IMR-90 (cell line): ENCODE results near the gene NFX1. TPM values are rescaled to one million over a fixed set of nuclear protein-coding genes. Genes with fewer than 3 reads are reported as not detected.

ENCODE experiments used
- ATAC-seq: fragments of 200-7000 bp; cut with Tn5 transposase; 2 replicates; pipeline ENCODE4 v1.9.1; 2020; ENCODE audit warnings: low read depth, mild to moderate bottlenecking, moderate library complexity
- BruUV-seq: library from RNA; stranded (reverse); fragments of 400-500 nt; replicated peaks from 2 replicates; lab custom pipeline; 2021; lab: Mats Ljungman, UMichigan
- CTCF ChIA-PET: fragments of 300-600 bp; formaldehyde crosslinking; extraction: SDS; loops from one replicate; lab custom pipeline; 2021; ENCODE audit warnings: antibody characterized with exemption; lab: Yijun Ruan, JAX
- POLR2A ChIA-PET: fragments of 300-600 bp; sonication (Branson Sonifier 250); formaldehyde crosslinking; loops from one replicate; lab custom pipeline; 2022; ENCODE audit warnings: antibody characterized with exemption; ENCODE audit not compliant: unreplicated experiment; lab: Charles Lee
- DNase-seq: peaks from one replicate; pipeline ENCODE4 v3.0.0; 2013
- H2AFZ ChIP-seq: replicated peaks from 2 replicates; pipeline ENCODE3; 2013; ENCODE audit warnings: low read length, mild to moderate bottlenecking; ENCODE audit not compliant: poor library complexity
- H2AK5ac ChIP-seq: 2 replicates; pipeline ENCODE4 v1.6.1; 2013; ENCODE audit warnings: low read depth, low read length, inconsistent platforms
- H2AK9ac ChIP-seq: replicated peaks from 2 replicates; pipeline ENCODE3; 2013; ENCODE audit warnings: mild to moderate bottlenecking, low read depth, low read length, moderate library complexity; ENCODE audit not compliant: poor library complexity
- H2BK120ac ChIP-seq: 2 replicates; pipeline ENCODE4 v1.6.1; 2013; ENCODE audit warnings: low read depth, low read length, inconsistent platforms
- H2BK15ac ChIP-seq: 3 replicates; pipeline ENCODE4 v1.6.1; 2013; ENCODE audit warnings: low read depth, low read length, inconsistent platforms
- H2BK20ac ChIP-seq: 2 replicates; pipeline ENCODE4 v1.6.1; 2013; ENCODE audit warnings: low read depth, mild to moderate bottlenecking, inconsistent platforms, low read length, moderate library complexity
- H2BK5ac ChIP-seq: 2 replicates; pipeline ENCODE4 v1.6.1; 2013; ENCODE audit warnings: mild to moderate bottlenecking, low read depth, low read length, inconsistent platforms; ENCODE audit not compliant: poor library complexity, severe bottlenecking
- H3K14ac ChIP-seq: replicated peaks from 2 replicates; pipeline ENCODE4 v1.6.1; 2013; ENCODE audit warnings: low read depth, low read length, inconsistent platforms
- H3K18ac ChIP-seq: 2 replicates; pipeline ENCODE4 v1.6.1; 2013; ENCODE audit warnings: low read depth, low read length, control low read depth
- H3K23ac ChIP-seq: 2 replicates; pipeline ENCODE4 v1.6.1; 2013; ENCODE audit warnings: low read depth, low read length, inconsistent platforms
- H3K27ac ChIP-seq: 2 replicates; pipeline ENCODE4 v1.5.1; 2013; ENCODE audit warnings: mild to moderate bottlenecking, control low read depth, low read length; ENCODE audit not compliant: insufficient read depth
- H3K27me3 ChIP-seq: 2 replicates; pipeline ENCODE4 v1.6.1; 2013; ENCODE audit warnings: low read length; ENCODE audit not compliant: control insufficient read depth, insufficient read depth
- H3K36me3 ChIP-seq: 2 replicates; pipeline ENCODE4 v1.6.1; 2013; ENCODE audit warnings: low read length, mixed read lengths; ENCODE audit not compliant: control insufficient read depth, insufficient read depth
- H3K4ac ChIP-seq: 2 replicates; pipeline ENCODE4 v1.6.1; 2013; ENCODE audit warnings: low read depth, low read length, inconsistent platforms
- H3K4me1 ChIP-seq: 2 replicates; pipeline ENCODE4 v1.6.1; 2013; ENCODE audit warnings: low read length, mixed read lengths; ENCODE audit not compliant: control insufficient read depth, insufficient read depth
- H3K4me2 ChIP-seq: 2 replicates; pipeline ENCODE4 v1.6.1; 2013; ENCODE audit warnings: low read depth, mild to moderate bottlenecking, control low read depth, low read length, moderate library complexity
- H3K4me3 ChIP-seq: 2 replicates; pipeline ENCODE4 v1.5.1; 2013; ENCODE audit warnings: low read depth, mild to moderate bottlenecking, control low read depth, low read length, moderate library complexity; ENCODE audit not compliant: insufficient read depth
- H3K56ac ChIP-seq: 2 replicates; pipeline ENCODE4 v1.6.1; 2013; ENCODE audit warnings: low read length, inconsistent platforms; ENCODE audit not compliant: insufficient read depth; ENCODE audit errors: extremely low read depth
- H3K79me1 ChIP-seq, 2 experiments: 2 replicates each; pipeline ENCODE4 v1.6.1; 2013; ENCODE audit warnings: low read length in 2 of 2, inconsistent platforms in 1 of 2, low read depth in 1 of 2
- H3K9ac ChIP-seq: 2 replicates; pipeline ENCODE4 v1.6.1; 2013; ENCODE audit warnings: low read depth, low read length, control low read depth
- H3K9me1 ChIP-seq: 2 replicates; pipeline ENCODE4 v1.6.1; 2013; ENCODE audit warnings: low read length, inconsistent platforms; ENCODE audit not compliant: insufficient read depth
- H3K9me3 ChIP-seq: 2 replicates; pipeline ENCODE4 v1.6.1; 2013; ENCODE audit warnings: low read length; ENCODE audit not compliant: control insufficient read depth, insufficient read depth
- H4K20me1 ChIP-seq: 2 replicates; pipeline ENCODE4 v1.6.1; 2013; ENCODE audit warnings: low read length, inconsistent platforms; ENCODE audit not compliant: insufficient read depth
- H4K5ac ChIP-seq: 2 replicates; pipeline ENCODE4 v1.6.1; 2013; ENCODE audit warnings: mild to moderate bottlenecking, low read depth, low read length, control low read depth
- H4K8ac ChIP-seq, 2 experiments: 2 replicates each; pipeline ENCODE4 v1.6.1; 2013; ENCODE audit warnings: low read depth in 2 of 2, low read length in 2 of 2, control low read depth in 1 of 2, inconsistent platforms in 1 of 2
- H4K91ac ChIP-seq: 2 replicates; pipeline ENCODE4 v1.6.1; 2013; ENCODE audit warnings: low read depth, low read length, inconsistent platforms; ENCODE audit not compliant: insufficient read depth
- BHLHE40 ChIP-seq: fragments of 150-350 bp; IDR thresholded peaks from 2 replicates; pipeline ENCODE4 v1.6.1; 2016; ENCODE audit warnings: mild to moderate bottlenecking, low read depth, low read length
- CEBPB ChIP-seq: IDR thresholded peaks from 2 replicates; pipeline ENCODE4 v1.6.1; 2012; ENCODE audit warnings: low read depth, low read length, improper control_type of control experiment
- CHD1 ChIP-seq: IDR thresholded peaks from 2 replicates; pipeline ENCODE4 v1.6.1; 2012; ENCODE audit warnings: low read depth, low read length, improper control_type of control experiment
- FOS ChIP-seq: fragments of 150-350 bp; IDR thresholded peaks from 2 replicates; pipeline ENCODE4 v1.6.1; 2016; ENCODE audit warnings: low read depth, low read length
- MAFK ChIP-seq: IDR thresholded peaks from 2 replicates; pipeline ENCODE4 v1.6.1; 2012; ENCODE audit warnings: low read depth, low read length, improper control_type of control experiment
- MAZ ChIP-seq: IDR thresholded peaks from 2 replicates; pipeline ENCODE4 v1.6.1; 2012; ENCODE audit warnings: low read depth, mild to moderate bottlenecking, low read length, improper control_type of control experiment, moderate library complexity, borderline replicate concordance
- MXI1 ChIP-seq: IDR thresholded peaks from 2 replicates; pipeline ENCODE4 v1.6.1; 2012; ENCODE audit warnings: low read depth, mild to moderate bottlenecking, low read length, moderate library complexity, borderline replicate concordance
- NFE2L2 ChIP-seq: fragments of 150-350 bp; IDR thresholded peaks from 2 replicates; pipeline ENCODE4 v1.6.1; 2016; ENCODE audit warnings: low read depth, mild to moderate bottlenecking, low read length
- POLR2A ChIP-seq: IDR thresholded peaks from 2 replicates; pipeline ENCODE4 v1.6.1; 2012; ENCODE audit warnings: mild to moderate bottlenecking, low read depth, low read length
- RAD21 ChIP-seq: IDR thresholded peaks from 2 replicates; pipeline ENCODE4 v1.6.1; 2012; ENCODE audit warnings: low read length, improper control_type of control experiment
- RCOR1 ChIP-seq: IDR thresholded peaks from 2 replicates; pipeline ENCODE4 v1.6.1; 2012; ENCODE audit warnings: mild to moderate bottlenecking, low read length, improper control_type of control experiment; ENCODE audit not compliant: insufficient replicate concordance
- RFX5 ChIP-seq: IDR thresholded peaks from 2 replicates; pipeline ENCODE4 v1.8.0; 2012; ENCODE audit warnings: low read depth, mild to moderate bottlenecking, low read length, moderate library complexity
- SMC3 ChIP-seq: fragments of 150-350 bp; IDR thresholded peaks from 2 replicates; pipeline ENCODE4 v1.6.1; 2016; ENCODE audit warnings: low read depth, mild to moderate bottlenecking, antibody characterized with exemption, low read length, moderate library complexity
- WGBS, 2 experiments: methylation state at CpG; one replicate each; pipeline versions ENCODE4 v1.1.5 to v1.1.7; 2013; ENCODE audit warnings: missing lambda C conversion rate in 2 of 2; ENCODE audit not compliant: insufficient read length in 1 of 2; ENCODE audit errors: extremely low coverage in 2 of 2; 5-methylcytosine and 5-hydroxymethylcytosine counted together
- dilution Hi-C: fragments of 300-500 bp; cut with HindIII; formaldehyde crosslinking; loops from one replicate; pipeline ENCODE4 v1.14.3; 2018; ENCODE audit warnings: low sequenced_read_pairs; ENCODE audit not compliant: unreplicated experiment
- in situ Hi-C: fragments of 300-500 bp; cut with MboI; formaldehyde crosslinking; loops from 3 replicates; pipeline ENCODE4 v1.14.3; 2019; ENCODE audit warnings: low sequenced_read_pairs, inconsistent platforms, mixed read lengths
- intact Hi-C: fragments of 100-400 bp; cut with micrococcal nuclease; formaldehyde crosslinking; loops from 2 replicates; pipeline ENCODE4 v1.10.0; 2022
- polyA plus RNA-seq, 3 experiments: library from polyadenylated mRNA; depleted of rRNA; stranded (reverse); fragments of >200 nt; gene quantifications; 2 replicates each; pipeline ENCODE4 v1.2.3, GENCODE V29; 2012; ENCODE audit warnings: low replicate concordance in 1 of 3
- total RNA-seq: library from RNA; depleted of rRNA; stranded (reverse); fragments of >200 nt; gene quantifications from 2 replicates; pipeline ENCODE4 v1.2.3, GENCODE V29; 2012
- TF ChIP-seq, protein P1 (sequence below): fragments of 150-350 bp; IDR thresholded peaks from 2 replicates; pipeline ENCODE4 v1.6.1; 2017; ENCODE audit warnings: mild to moderate bottlenecking, antibody characterized with exemption, low read length, low read depth
- TF ChIP-seq, protein P2 (sequence below): conservative IDR thresholded peaks from 2 replicates; pipeline ENCODE4 v1.5.1; 2012; ENCODE audit warnings: mild to moderate bottlenecking, low read depth, low read length, improper control_type of control experiment

NFX1 gene
- total and polyA plus RNA-seq, 2 of the 4 experiments (the other 2 are of a cell fraction): 27.0 to 36.0 TPM

DNA sequence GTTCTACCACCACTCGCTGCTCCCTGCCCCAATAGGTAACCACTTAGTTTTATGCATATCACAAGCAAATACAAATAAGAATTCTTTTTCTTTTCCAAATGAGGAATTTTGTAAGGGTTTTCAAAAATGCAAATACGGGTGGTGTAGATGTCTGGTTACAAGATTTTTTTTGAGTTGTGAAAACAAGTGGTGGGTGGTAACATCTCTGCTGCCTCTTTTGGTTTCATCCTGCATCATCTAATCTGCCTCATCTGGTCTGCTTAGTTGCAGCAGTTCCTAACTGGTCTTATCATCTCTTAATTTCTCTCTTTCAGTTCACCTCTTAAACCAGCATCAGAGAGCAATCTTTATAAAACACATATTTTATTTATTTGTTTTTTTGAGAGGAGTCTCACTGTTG lies 5.3 kb downstream of the NFX1 start:
- Histone ChIP-seq H3K18ac (no peak overlapping the region), H2BK15ac (no peak overlapping the region), H4K20me1 (0 out of 2 replicates have a peak, but pooled peaks cover 4% of the 10 kb centered on the region), H4K8ac (no peak overlapping the region), H2BK5ac (peak overlapping the region; percentile 10), H3K9ac (no peak overlapping the region), H3K56ac (no peak overlapping the region), H2AK5ac (no peak overlapping the region), H3K79me1 (peaks cover 52 to 93% of the 10 kb centered on the region in 2 experiments), H4K5ac (no peak overlapping the region), H2BK20ac (no peak overlapping the region), H3K4me2 (no peak overlapping the region), H3K36me3 (peaks cover 43% of the 10 kb centered on the region), H3K9me3 (no peaks in the 10 kb centered on the region), H2BK120ac (no peak overlapping the region), H3K4ac (no peak overlapping the region), H4K91ac (no peak overlapping the region), H2AFZ (no peak overlapping the region), H3K27ac (no peak overlapping the region; the same call in 1 of the 2 replicates), H3K27me3 (no peaks in the 10 kb centered on the region), H3K4me3 (no peak overlapping the region), H3K4me1 (peaks cover 5% of the 10 kb centered on the region; the same call in 1 of the 2 replicates), H3K23ac (no peak overlapping the region), H3K14ac (no peak overlapping the region), H3K9me1 (peaks cover 10% of the 10 kb centered on the region), H2AK9ac (no peak overlapping the region)
- POLR2A ChIA-PET: no interaction called here
- dilution Hi-C loops (loop anchor here (25.0 kb wide), 1 partner anchor 167 kb away; the partner anchor contains the start of gene NOL6), intact Hi-C loops (loop anchor here (10.0 kb wide), 1 partner anchor 59 kb away; no protein-coding TSS in a partner anchor), in situ Hi-C loops (no loop called here)
- CTCF ChIA-PET: no interaction called here
- no peak for DNase-seq
- no peak for TF ChIP-seq BHLHE40
- TF ChIP-seq CHD1: no peak
- TF ChIP-seq RCOR1: no peak
- no peak for TF ChIP-seq MXI1
- TF ChIP-seq MAFK: no peak
- no peak for TF ChIP-seq RAD21
- TF ChIP-seq FOS: no peak
- TF ChIP-seq CEBPB: no peak
- TF ChIP-seq, protein P1, sequence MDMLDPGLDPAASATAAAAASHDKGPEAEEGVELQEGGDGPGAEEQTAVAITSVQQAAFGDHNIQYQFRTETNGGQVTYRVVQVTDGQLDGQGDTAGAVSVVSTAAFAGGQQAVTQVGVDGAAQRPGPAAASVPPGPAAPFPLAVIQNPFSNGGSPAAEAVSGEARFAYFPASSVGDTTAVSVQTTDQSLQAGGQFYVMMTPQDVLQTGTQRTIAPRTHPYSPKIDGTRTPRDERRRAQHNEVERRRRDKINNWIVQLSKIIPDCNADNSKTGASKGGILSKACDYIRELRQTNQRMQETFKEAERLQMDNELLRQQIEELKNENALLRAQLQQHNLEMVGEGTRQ: no peak
- no peak for TF ChIP-seq SMC3
- no peak for TF ChIP-seq RFX5
- TF ChIP-seq, protein P2, sequence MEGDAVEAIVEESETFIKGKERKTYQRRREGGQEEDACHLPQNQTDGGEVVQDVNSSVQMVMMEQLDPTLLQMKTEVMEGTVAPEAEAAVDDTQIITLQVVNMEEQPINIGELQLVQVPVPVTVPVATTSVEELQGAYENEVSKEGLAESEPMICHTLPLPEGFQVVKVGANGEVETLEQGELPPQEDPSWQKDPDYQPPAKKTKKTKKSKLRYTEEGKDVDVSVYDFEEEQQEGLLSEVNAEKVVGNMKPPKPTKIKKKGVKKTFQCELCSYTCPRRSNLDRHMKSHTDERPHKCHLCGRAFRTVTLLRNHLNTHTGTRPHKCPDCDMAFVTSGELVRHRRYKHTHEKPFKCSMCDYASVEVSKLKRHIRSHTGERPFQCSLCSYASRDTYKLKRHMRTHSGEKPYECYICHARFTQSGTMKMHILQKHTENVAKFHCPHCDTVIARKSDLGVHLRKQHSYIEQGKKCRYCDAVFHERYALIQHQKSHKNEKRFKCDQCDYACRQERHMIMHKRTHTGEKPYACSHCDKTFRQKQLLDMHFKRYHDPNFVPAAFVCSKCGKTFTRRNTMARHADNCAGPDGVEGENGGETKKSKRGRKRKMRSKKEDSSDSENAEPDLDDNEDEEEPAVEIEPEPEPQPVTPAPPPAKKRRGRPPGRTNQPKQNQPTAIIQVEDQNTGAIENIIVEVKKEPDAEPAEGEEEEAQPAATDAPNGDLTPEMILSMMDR: no peak
- TF ChIP-seq MAZ: no peak
- TF ChIP-seq POLR2A: no peak
- no peak for TF ChIP-seq NFE2L2
- no TSS peak for BruUV-seq
- ATAC-seq: no peak
- no CpG with 5 or more reads among the region's 2 CpGs for WGBS, 2 experiments
